IPS-15b (cell line): ENCODE measurements around the gene LMCD1.

Source experiments
- H3K27me3 ChIP-seq: one replicate; pipeline ENCODE4 v1.6.1; 2013; ENCODE audit warnings: low read length; ENCODE audit not compliant: control insufficient read depth, insufficient read depth
- H3K36me3 ChIP-seq: one replicate; pipeline ENCODE4 v1.6.1; 2013; ENCODE audit warnings: low read length; ENCODE audit not compliant: control insufficient read depth, insufficient read depth
- H3K4me1 ChIP-seq: one replicate; pipeline ENCODE4 v1.6.1; 2013; ENCODE audit warnings: mild to moderate bottlenecking, low read length; ENCODE audit not compliant: control insufficient read depth, insufficient read depth
- H3K4me3 ChIP-seq: one replicate; pipeline ENCODE4 v1.5.1; 2013; ENCODE audit warnings: low read depth, low read length
- H3K9ac ChIP-seq: one replicate; pipeline ENCODE4 v1.6.1; 2013; ENCODE audit warnings: low read depth, mild to moderate bottlenecking, low read length
- H3K9me3 ChIP-seq: one replicate; pipeline ENCODE4 v1.6.1; 2013; ENCODE audit warnings: mild to moderate bottlenecking, low read length; ENCODE audit not compliant: control insufficient read depth, insufficient read depth

LMCD1 gene

GRCh38 chr3:8529181-8529637 is 27.6 kb downstream of the LMCD1 start:
- Histone ChIP-seq H3K36me3 (no peaks in the 10 kb centered on the region), H3K27me3 (no peaks in the 10 kb centered on the region), H3K4me3 (no peak overlapping the region), H3K4me1 (peaks cover 2% of the 10 kb centered on the region), H3K9ac (no peak overlapping the region), H3K9me3 (no peaks in the 10 kb centered on the region)

- Histone ChIP-seq H3K27me3 (no peaks in the 10 kb centered on the region), H3K4me3 (no peak overlapping the region), H3K9ac (no peak overlapping the region), H3K4me1 (peaks cover 2% of the 10 kb centered on the region), H3K36me3 (no peaks in the 10 kb centered on the region), H3K9me3 (no peaks in the 10 kb centered on the region)
These were observed 28.3 kb downstream of the LMCD1 start for GRCh38 chr3:8529738-8530525.

GRCh38 chr3:8530581-8530980 is 29.0 kb downstream of the LMCD1 start:
- Histone ChIP-seq H3K9ac (no peak overlapping the region), H3K36me3 (no peaks in the 10 kb centered on the region), H3K9me3 (no peaks in the 10 kb centered on the region), H3K4me1 (peaks cover 2% of the 10 kb centered on the region), H3K27me3 (no peaks in the 10 kb centered on the region), H3K4me3 (no peak overlapping the region)

- Histone ChIP-seq H3K9me3 (no peaks in the 10 kb centered on the region), H3K9ac (no peak overlapping the region), H3K4me1 (peaks cover 2% of the 10 kb centered on the region)
These were observed 30.7 kb downstream of the LMCD1 start for GRCh38 chr3:8532251-8532871.

GRCh38 chr3:8536096-8537056 is 34.8 kb downstream of the LMCD1 start:
- no peak overlapping the region for H3K9ac ChIP-seq
- no peaks in the 10 kb centered on the region for H3K27me3 ChIP-seq
- H3K9me3 ChIP-seq = no peaks in the 10 kb centered on the region
- no peak overlapping the region for H3K4me3 ChIP-seq
- H3K36me3 ChIP-seq = peaks cover 12% of the 10 kb centered on the region
- H3K4me1 ChIP-seq = peaks cover 2% of the 10 kb centered on the region

More at GRCh38 chr3:8532251-8532871, 30.7 kb downstream of the LMCD1 start:
- H3K27me3 ChIP-seq = no peaks in the 10 kb centered on the region
- H3K4me3 ChIP-seq = no peak overlapping the region
- H3K36me3 ChIP-seq = no peaks in the 10 kb centered on the region

GRCh38 chr3:8537440-8537839 is 35.8 kb downstream of the LMCD1 start:
- Histone ChIP-seq H3K4me1 (no peaks in the 10 kb centered on the region), H3K4me3 (no peak overlapping the region), H3K36me3 (peaks cover 12% of the 10 kb centered on the region), H3K9ac (no peak overlapping the region), H3K9me3 (no peaks in the 10 kb centered on the region), H3K27me3 (no peaks in the 10 kb centered on the region)

- Histone ChIP-seq H3K36me3 (peaks cover 12% of the 10 kb centered on the region), H3K9me3 (no peaks in the 10 kb centered on the region), H3K4me3 (no peak overlapping the region), H3K4me1 (no peaks in the 10 kb centered on the region), H3K9ac (no peak overlapping the region), H3K27me3 (no peaks in the 10 kb centered on the region)
These were observed 36.6 kb downstream of the LMCD1 start for GRCh38 chr3:8538223-8538622.

- Histone ChIP-seq H3K4me3 (no peak overlapping the region), H3K9ac (no peak overlapping the region), H3K9me3 (no peaks in the 10 kb centered on the region), H3K27me3 (no peaks in the 10 kb centered on the region), H3K36me3 (peaks cover 14% of the 10 kb centered on the region), H3K4me1 (no peaks in the 10 kb centered on the region)
These were observed 37.3 kb downstream of the LMCD1 start for GRCh38 chr3:8538913-8539312.

- Histone ChIP-seq H3K27me3 (no peaks in the 10 kb centered on the region), H3K9ac (no peak overlapping the region), H3K4me3 (no peak overlapping the region), H3K36me3 (peaks cover 15% of the 10 kb centered on the region), H3K9me3 (no peaks in the 10 kb centered on the region), H3K4me1 (no peaks in the 10 kb centered on the region)
These were observed 37.8 kb downstream of the LMCD1 start for GRCh38 chr3:8539419-8539818.

GRCh38 chr3:8540456-8540855 is 38.8 kb downstream of the LMCD1 start:
- Histone ChIP-seq H3K27me3 (no peaks in the 10 kb centered on the region), H3K9me3 (no peaks in the 10 kb centered on the region), H3K9ac (no peak overlapping the region), H3K4me1 (no peaks in the 10 kb centered on the region), H3K36me3 (peaks cover 15% of the 10 kb centered on the region), H3K4me3 (no peak overlapping the region)

- Histone ChIP-seq H3K4me1 (no peaks in the 10 kb centered on the region), H3K27me3 (no peaks in the 10 kb centered on the region), H3K4me3 (no peak overlapping the region), H3K36me3 (peaks cover 15% of the 10 kb centered on the region), H3K9me3 (no peaks in the 10 kb centered on the region), H3K9ac (no peak overlapping the region)
These were observed 39.9 kb downstream of the LMCD1 start for GRCh38 chr3:8541486-8541885.
